PC-3 (cell line): ENCODE results near the gene EHMT1.
"Not testable (repeated sequence)": the region's sequence is repeated elsewhere in the genome, so short reads cannot be mapped to it uniquely, and the experiment has no call there.

Source experiments
- EZH2 ChIP-seq: fragments of 300-600 bp; sonication (generic); IDR thresholded peaks from one replicate; pipeline ENCODE4 v1.6.1; 2017; ENCODE audit warnings: antibody characterized with exemption, mild to moderate bottlenecking, low read length; ENCODE audit not compliant: unreplicated experiment
- EZH2phosphoT487 ChIP-seq: fragments of 300-600 bp; sonication (generic); IDR thresholded peaks from 2 replicates; pipeline ENCODE4 v1.6.1; 2018; ENCODE audit warnings: mild to moderate bottlenecking, antibody characterized with exemption, low read length, borderline replicate concordance
- TF ChIP-seq, protein P1 (sequence below): fragments of 300-600 bp; sonication (generic); conservative IDR thresholded peaks from 2 replicates; pipeline ENCODE4 v1.5.1; 2017; ENCODE audit warnings: antibody characterized with exemption, low read depth, mild to moderate bottlenecking, low read length

DNA sequence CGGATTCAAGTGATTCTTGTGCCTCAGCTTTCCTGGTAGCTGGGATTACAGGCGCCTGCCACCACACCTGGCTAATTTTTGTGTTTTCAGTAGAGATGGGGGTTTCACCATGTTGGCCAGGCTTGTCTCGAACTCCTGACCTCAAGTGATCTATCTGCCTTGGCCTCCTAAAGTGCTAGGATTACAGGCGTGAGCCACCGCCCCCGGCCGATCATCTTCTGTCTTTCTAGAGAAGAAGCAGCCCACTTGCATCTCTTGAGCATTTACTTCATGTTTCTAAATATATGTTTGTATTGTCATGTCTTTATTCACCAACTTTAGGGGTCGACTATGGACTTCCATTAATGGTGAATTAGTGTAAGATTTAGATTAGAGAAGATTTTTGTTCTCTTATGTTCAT lies 3.4 kb downstream of the EHMT1 start:
- TF ChIP-seq EZH2phosphoT487, EZH2: not testable (repeated sequence)
- TF ChIP-seq, protein P1, sequence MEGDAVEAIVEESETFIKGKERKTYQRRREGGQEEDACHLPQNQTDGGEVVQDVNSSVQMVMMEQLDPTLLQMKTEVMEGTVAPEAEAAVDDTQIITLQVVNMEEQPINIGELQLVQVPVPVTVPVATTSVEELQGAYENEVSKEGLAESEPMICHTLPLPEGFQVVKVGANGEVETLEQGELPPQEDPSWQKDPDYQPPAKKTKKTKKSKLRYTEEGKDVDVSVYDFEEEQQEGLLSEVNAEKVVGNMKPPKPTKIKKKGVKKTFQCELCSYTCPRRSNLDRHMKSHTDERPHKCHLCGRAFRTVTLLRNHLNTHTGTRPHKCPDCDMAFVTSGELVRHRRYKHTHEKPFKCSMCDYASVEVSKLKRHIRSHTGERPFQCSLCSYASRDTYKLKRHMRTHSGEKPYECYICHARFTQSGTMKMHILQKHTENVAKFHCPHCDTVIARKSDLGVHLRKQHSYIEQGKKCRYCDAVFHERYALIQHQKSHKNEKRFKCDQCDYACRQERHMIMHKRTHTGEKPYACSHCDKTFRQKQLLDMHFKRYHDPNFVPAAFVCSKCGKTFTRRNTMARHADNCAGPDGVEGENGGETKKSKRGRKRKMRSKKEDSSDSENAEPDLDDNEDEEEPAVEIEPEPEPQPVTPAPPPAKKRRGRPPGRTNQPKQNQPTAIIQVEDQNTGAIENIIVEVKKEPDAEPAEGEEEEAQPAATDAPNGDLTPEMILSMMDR = not testable (repeated sequence)
